Stimulated activated naive CD8-positive, alpha-beta T cell treated with anti-CD3 and anti-CD28 coated beads, Interleukin-15, Interleukin-2, amounts not matched to agents 100 ng/mL and 50 ng/mL, for 24 hours (primary cell): Measurements from ENCODE around the gene SMARCE1.

Source experiments
- H3K27ac Mint-ChIP-seq: one replicate; pipeline ENCODE4 v1.8.0; 2021; ENCODE audit warnings: mild to moderate bottlenecking, mixed read lengths
- H3K27me3 Mint-ChIP-seq: one replicate; pipeline ENCODE4 v1.8.0; 2021; ENCODE audit warnings: mixed read lengths
- H3K36me3 Mint-ChIP-seq: one replicate; pipeline ENCODE4 v1.8.0; 2021; ENCODE audit warnings: low read depth, mixed read lengths
- H3K4me1 Mint-ChIP-seq: one replicate; pipeline ENCODE4 v1.8.0; 2021; ENCODE audit warnings: low read depth, mixed read lengths
- H3K4me3 Mint-ChIP-seq: one replicate; pipeline ENCODE4 v1.8.0; 2021; ENCODE audit warnings: mild to moderate bottlenecking, mixed read lengths
- H3K9me3 Mint-ChIP-seq: one replicate; pipeline ENCODE4 v1.8.0; 2021; ENCODE audit warnings: mixed read lengths

Gene SMARCE1

DNA sequence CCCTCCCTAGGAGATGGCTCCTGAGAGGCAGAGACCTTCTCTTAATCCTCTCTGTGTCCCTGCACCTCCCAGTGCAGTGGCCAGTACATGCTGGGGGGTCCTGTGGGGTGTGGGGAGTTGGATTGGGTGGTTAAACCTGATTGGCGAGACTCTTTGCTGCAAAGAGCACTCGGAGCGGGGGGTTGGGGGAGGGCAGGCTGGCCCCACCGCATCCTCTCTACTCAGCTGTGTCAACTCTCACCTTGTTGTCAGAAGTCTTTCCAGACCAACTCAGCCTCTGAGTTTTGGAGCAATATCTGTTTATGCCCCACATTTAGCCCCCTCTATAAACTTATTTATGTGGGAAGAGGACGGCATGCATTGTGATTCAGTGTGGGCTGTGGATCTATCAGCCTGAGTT, 40.0 kb downstream of the SMARCE1 start:
- peaks cover 100% of the 10 kb centered on the region for H3K4me1 Mint-ChIP-seq
- H3K27me3 Mint-ChIP-seq: no peaks in the 10 kb centered on the region
- peak overlapping the region; percentile 49 for H3K4me3 Mint-ChIP-seq
- no peaks in the 10 kb centered on the region for H3K36me3 Mint-ChIP-seq
- no peaks in the 10 kb centered on the region for H3K9me3 Mint-ChIP-seq
- H3K27ac Mint-ChIP-seq: peak overlapping the region; percentile 82

DNA sequence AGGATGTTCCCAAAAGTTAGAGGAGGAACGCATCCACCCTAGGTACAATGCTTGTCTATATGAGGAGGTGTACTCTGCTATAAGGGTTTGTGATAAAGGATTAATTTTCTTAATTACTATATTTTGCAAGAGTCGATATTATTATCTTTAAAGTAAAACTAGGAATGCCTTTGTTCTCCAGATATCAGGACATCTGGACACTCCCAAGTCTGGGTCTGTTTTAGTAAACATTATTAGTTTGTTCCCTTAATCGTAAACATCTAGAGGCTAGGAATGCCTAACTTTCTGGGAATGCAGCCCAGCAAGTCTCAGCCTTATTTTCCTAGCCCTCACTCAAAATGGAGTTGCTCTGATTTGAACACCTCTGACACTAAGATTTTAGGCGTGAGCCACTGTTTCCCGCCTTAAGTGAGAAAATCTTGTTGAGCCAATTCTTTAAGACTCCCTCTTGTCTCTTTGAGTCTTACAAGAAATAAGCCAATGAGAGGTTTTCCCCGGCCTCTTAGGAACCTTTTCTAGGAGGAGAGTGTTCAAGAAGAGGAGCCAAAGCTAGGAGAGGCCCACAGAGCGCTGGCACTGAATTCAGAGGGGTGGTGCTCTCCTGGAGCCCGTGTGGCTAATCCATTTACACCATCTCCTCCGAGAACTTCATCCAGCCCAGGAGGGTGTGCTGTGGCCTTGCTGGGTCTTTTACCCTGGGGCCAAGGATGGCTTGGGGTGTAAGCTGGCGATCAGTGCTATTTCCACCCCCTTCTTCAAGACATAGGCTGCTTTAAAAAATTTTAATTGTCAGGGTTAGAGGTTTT, 40.9 kb downstream of the SMARCE1 start:
- peak overlapping the region; percentile 49 for H3K4me3 Mint-ChIP-seq
- no peaks in the 10 kb centered on the region for H3K9me3 Mint-ChIP-seq
- H3K36me3 Mint-ChIP-seq: no peaks in the 10 kb centered on the region
- H3K4me1 Mint-ChIP-seq: peaks cover 100% of the 10 kb centered on the region
- peak overlapping the region; percentile 82 for H3K27ac Mint-ChIP-seq
- no peaks in the 10 kb centered on the region for H3K27me3 Mint-ChIP-seq

DNA sequence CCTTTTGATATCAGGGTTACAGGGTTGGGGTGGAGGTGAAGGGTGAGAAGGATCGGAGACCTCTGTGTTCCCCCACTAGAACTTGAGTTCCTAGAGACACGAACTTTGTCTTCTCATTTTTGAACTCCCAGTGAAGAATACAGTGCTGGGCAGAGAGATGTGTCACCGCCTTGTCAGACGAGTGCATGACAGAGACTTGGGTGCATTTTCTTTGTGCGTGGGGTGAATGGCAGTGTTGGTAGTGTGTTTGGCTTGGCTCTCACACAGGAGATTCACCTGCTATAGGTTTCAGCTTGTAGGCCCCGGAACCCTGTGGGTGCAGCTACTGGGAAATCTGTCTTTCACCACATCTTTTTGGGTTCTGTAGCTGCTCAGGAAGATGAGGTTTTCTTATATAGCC, 42.3 kb downstream of the SMARCE1 start:
- H3K9me3 Mint-ChIP-seq: no peaks in the 10 kb centered on the region

DNA sequence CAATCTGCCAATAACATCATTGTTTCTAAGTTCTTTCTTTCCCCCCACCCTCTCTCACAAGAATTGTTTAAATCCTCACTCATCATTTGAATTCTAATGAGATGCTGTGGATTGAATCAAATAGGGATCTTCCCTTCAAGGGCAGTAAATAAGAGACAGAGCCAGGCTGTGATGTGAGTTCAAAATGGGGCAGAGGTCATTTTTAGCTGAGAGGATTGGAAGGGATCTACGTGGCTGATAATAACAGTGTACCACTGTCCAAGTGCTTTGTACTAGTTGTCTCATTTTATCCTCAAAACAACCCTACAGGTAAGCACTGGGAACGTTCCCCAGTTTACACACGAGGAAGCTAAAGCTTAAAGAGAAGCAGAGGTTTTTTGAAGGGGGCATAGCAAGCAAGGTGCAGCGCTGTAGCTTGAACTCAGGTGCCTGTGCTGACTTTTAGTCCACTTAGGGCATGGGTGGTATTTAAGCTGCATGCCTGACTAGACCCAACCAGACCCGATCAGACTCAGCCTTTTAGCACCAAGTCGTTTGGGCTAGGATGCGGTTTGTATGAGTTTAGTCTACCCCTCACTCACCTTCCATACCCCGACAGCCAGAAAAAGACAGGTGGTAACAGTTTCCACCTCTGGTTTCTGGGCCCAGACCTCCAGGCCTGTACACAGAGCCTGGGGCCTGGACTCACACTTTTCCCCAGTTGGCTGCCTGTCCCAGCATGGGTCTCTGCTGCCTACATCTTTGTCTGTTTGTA, 43.1 kb downstream of the SMARCE1 start:
- Mint-ChIP-seq H3K27ac (peak overlapping the region; percentile 82), H3K36me3 (no peaks in the 10 kb centered on the region), H3K4me3 (peak overlapping the region; percentile 45), H3K27me3 (no peaks in the 10 kb centered on the region), H3K4me1 (peaks cover 100% of the 10 kb centered on the region), H3K9me3 (no peaks in the 10 kb centered on the region)

More for the DNA sequence above, 42.3 kb downstream of the SMARCE1 start:
- peak overlapping the region; percentile 45 for H3K4me3 Mint-ChIP-seq
- peaks cover 100% of the 10 kb centered on the region for H3K4me1 Mint-ChIP-seq
- no peaks in the 10 kb centered on the region for H3K36me3 Mint-ChIP-seq
- peak overlapping the region; percentile 82 for H3K27ac Mint-ChIP-seq
- no peaks in the 10 kb centered on the region for H3K27me3 Mint-ChIP-seq

DNA sequence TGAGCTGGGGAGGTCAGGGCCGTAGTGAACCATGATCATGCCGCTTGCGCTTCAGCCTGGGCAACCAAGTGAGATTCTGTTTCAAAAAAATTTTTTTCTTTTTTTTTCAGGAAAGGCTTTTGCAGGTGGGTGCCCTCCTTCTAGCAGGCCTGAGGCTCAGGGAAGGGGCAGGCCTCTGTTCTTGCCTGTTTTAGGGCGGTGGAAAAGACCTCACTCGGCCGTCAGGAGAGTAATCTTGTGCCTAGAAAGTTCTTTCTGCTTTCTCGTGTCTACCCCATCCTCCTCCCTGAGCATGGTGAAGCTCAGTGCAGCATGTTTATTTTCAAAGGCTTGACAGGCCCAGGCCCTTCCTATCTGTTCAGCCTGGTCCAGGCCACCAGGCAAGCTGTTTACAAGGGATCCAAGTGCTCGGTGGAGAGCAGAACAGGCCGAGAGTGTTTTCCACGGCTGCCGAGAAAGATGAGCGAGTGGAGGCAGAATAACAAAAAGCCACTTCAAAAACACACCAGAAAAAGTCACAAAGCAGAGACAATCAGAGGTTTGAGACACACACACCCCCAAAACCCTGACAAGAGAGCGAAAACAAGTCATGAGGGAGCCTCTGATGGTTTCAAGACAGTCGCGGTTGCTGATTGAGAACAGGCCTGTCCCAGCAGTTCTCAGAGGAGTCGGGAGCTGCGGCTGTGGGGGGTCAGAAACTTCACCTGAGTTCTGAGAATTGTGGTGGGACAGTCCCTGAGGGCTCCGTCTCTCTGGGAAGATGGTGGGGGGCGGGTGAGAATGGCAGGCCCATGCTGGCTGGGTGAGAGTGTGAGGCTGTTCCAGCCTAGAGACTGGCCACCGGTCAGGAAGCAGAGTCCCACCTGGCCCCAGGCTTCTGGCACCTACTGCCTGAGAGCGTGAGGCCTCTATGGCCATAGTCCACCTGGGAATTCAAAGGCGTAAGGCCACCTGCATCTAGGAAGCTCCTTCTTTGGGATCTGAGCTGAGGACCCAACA, 44.9 kb downstream of the SMARCE1 start:
- H3K4me1 Mint-ChIP-seq: peaks cover 100% of the 10 kb centered on the region
- peak overlapping the region; percentile 65 for H3K4me3 Mint-ChIP-seq
- no peaks in the 10 kb centered on the region for H3K27me3 Mint-ChIP-seq
- peak overlapping the region; percentile 97 for H3K27ac Mint-ChIP-seq
- no peaks in the 10 kb centered on the region for H3K9me3 Mint-ChIP-seq
- no peaks in the 10 kb centered on the region for H3K36me3 Mint-ChIP-seq

DNA sequence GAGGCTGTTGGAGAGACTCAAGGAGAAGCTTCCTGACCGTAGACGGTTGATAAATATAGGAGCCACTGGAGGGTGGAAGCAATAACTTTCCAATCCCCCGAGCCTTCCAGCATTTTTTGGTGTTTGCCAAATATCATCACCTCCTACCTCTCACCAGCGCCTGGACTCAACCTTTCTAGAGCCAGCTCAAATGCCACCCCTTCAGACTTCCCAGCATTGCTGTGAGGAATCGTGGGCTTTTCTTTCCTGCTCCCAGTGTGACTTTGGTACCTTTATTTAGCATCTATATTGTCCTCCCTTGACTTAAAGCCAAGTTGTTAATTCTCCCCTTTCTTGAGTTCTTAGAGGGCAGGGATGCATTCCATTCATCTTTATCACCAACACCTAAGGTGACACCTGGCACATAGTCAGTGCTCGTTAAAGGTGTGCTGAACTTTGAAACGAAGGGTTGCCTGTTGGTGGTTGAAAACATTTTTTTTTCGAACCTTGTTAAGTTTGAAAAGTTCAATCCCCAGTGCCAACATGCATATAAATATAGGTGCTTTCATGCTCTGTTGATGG, 47.1 kb downstream of the SMARCE1 start:
- Mint-ChIP-seq H3K27ac (peak overlapping the region; percentile 99), H3K9me3 (peaks cover 8% of the 10 kb centered on the region), H3K4me1 (peaks cover 100% of the 10 kb centered on the region), H3K36me3 (peaks cover 5% of the 10 kb centered on the region), H3K27me3 (no peaks in the 10 kb centered on the region), H3K4me3 (no peak overlapping the region)

DNA sequence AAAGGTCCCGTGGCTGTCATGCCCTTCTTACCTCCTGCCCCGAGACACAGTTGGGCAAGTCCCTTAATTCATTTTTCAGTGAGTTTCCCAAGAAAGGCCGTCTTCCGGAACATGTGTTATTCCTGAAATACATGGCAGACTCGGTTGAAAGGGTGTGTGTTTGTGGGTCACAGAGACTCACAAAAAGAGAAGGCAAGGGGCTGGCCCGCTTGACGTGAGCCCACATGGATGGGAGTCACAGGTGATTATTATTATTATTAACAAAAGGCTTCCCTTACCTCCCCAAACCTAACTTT, 48.2 kb downstream of the SMARCE1 start:
- Mint-ChIP-seq H3K9me3 (peaks cover 12% of the 10 kb centered on the region), H3K4me3 (peak overlapping the region; percentile 79), H3K4me1 (peaks cover 100% of the 10 kb centered on the region), H3K36me3 (peaks cover 5% of the 10 kb centered on the region), H3K27ac (peak overlapping the region; percentile 99), H3K27me3 (no peaks in the 10 kb centered on the region)

DNA sequence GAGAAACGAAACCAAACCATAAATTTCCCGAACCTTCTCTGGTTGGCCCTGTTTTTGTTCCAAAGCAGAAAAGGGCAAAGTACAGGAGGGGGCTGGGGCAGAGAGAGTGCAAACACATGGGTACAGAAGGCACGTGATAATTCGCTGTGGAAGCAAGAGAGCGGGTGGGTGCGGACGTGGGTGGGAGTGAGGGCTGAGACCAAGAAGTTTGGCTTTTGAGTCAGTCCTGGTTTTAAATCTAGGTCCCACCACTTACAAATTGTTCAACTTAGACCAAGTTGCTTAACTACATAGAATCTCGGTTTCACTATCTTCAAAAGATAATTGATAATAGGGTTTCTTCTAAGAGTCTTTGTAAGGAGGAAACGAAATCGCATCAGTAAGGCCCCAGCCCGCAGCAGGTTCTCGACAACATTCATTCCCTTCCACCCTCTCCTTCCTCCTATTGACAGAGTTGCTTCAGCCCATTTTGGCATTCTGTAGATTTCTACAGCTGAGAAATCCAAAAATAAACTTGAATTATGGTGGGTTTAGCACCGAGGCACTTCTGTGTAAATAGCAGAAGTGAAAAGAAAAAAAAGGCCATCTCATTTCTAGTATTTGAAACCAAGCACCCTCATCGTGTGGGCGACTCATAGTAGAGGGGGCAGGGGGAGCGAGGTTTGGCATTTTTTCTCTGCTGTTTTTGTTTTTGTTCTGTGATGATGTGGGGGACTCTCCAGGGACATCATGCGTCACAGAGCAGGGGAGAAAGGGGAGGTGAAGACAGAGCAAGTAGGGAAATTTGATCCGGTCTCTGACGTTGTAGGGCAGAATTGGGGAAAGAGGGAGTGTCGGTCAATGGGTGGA, 48.8 kb downstream of the SMARCE1 start:
- H3K27ac Mint-ChIP-seq: peak overlapping the region; percentile 99
- peaks cover 100% of the 10 kb centered on the region for H3K4me1 Mint-ChIP-seq
- H3K36me3 Mint-ChIP-seq: peaks cover 5% of the 10 kb centered on the region
- H3K4me3 Mint-ChIP-seq: peak overlapping the region; percentile 79
- peaks cover 12% of the 10 kb centered on the region for H3K9me3 Mint-ChIP-seq
- H3K27me3 Mint-ChIP-seq: no peaks in the 10 kb centered on the region

DNA sequence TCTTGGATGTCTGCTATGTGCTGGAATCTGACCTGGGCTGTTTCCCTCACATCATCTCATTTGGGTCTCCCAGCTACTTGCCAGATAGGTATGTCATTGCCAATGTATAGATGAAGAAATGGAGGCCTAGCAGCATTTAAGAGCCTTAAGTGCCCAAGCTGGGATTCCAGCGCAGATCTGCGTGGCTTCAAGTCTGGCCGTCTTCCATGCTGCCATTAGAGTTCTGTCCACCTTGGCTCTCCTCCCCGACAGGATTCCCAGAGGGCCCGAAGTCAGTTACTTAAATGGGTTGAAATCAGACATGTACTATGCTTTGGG, 49.4 kb downstream of the SMARCE1 start:
- Mint-ChIP-seq H3K9me3 (peaks cover 12% of the 10 kb centered on the region), H3K36me3 (peaks cover 5% of the 10 kb centered on the region), H3K27ac (peak overlapping the region; percentile 99)

DNA sequence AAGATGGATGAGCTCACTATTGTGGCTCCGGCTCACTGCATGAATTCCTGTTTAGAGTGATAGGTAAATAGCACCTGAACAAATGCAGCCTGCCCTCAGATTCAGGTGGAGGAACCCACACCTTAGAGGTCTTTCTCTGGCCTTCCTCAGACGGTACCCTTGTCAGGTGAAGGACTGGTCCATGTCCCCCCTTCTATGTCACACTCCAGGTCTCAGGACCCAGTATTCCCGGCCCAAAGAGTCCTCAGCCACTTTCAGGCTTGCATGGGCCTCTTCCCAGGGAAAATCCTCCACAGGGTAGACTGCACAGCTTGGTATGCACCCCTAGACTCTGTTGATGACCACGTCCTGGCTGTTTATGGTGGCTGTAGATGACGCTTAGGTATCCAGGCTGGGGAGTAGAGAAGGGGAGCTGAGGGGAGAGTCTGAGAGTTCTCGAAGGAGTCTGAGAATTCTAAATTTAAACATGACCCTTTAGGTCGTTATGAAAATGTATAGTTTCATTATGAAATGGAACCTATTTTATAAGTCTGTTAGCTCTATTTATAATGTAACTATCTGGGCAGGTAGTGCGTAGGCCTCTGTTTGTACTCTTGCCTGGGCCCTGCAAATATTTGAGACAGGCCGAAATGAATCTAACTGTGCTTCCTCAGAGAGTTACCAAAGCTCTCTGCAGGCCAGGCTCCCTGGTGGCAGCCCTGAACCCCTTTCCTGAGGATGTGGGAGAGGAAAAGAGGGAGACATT, 49.9 kb downstream of the SMARCE1 start:
- Mint-ChIP-seq H3K27me3 (no peaks in the 10 kb centered on the region), H3K4me3 (peak overlapping the region; percentile 79), H3K9me3 (peaks cover 12% of the 10 kb centered on the region), H3K27ac (peak overlapping the region; percentile 99), H3K36me3 (peaks cover 5% of the 10 kb centered on the region), H3K4me1 (peaks cover 90% of the 10 kb centered on the region)

More for the DNA sequence above, 49.4 kb downstream of the SMARCE1 start:
- H3K4me1 Mint-ChIP-seq: peaks cover 96% of the 10 kb centered on the region
- no peaks in the 10 kb centered on the region for H3K27me3 Mint-ChIP-seq
- peak overlapping the region; percentile 79 for H3K4me3 Mint-ChIP-seq

DNA sequence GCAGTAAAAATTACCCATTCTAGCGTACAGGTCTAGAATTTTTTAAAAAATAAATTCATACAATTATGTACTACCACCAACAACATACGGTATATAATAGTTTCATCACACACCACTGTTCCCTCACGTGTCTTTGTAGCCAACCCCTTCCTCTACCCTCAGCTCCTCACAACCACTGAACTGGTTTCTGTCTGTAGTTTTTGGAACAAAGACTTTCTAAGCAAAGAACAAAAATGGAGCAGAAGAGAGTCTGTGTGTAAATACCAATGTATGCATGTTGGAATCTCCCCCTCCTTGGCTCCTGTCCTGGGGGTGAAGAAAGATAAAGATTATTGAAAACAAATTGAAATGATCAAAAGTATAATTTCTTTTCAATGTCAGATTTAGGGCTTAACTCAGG, 50.5 kb downstream of the SMARCE1 start:
- peak overlapping the region; percentile 79 for H3K4me3 Mint-ChIP-seq

DNA sequence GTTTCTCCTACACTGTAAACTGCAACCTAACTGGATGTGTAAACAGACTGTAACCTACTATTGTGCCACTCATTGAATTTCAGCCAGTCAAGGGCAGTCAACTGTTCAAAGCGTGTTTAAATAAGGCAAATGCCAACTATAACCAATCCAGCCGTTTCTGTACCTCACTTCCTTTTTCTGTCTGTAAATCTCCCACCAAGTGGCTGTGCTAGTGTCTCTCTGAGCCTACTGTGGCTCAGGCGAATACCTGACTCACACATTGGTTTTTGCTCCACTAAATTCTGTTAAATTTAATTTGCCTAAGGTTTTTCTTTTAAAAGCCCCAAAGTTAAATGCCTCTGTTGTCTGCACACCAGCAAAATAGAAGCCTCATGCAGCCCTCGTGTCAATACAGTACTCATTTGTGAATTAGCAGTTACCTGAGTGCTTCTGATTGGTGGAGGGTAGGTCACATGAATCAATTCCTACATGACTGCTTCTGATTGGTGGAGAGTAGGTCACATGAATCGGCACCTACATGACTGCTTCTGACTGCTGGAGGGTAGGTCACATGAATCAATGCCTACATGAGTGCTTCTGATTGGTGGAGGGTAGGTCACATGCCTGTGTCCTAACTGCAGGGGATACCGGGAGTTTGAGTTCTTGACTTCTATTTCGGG, 51.2 kb downstream of the SMARCE1 start:
- peaks cover 12% of the 10 kb centered on the region for H3K9me3 Mint-ChIP-seq
- peak overlapping the region; percentile 42 for H3K4me3 Mint-ChIP-seq
- H3K27me3 Mint-ChIP-seq: no peaks in the 10 kb centered on the region
- peaks cover 77% of the 10 kb centered on the region for H3K4me1 Mint-ChIP-seq
- peaks cover 5% of the 10 kb centered on the region for H3K36me3 Mint-ChIP-seq
- peak overlapping the region; percentile 94 for H3K27ac Mint-ChIP-seq

More for the DNA sequence above, 50.5 kb downstream of the SMARCE1 start:
- H3K4me1 Mint-ChIP-seq: peaks cover 85% of the 10 kb centered on the region
- H3K27ac Mint-ChIP-seq: peak overlapping the region; percentile 99
- H3K27me3 Mint-ChIP-seq: no peaks in the 10 kb centered on the region
- H3K36me3 Mint-ChIP-seq: peaks cover 5% of the 10 kb centered on the region
- H3K9me3 Mint-ChIP-seq: peaks cover 12% of the 10 kb centered on the region

DNA sequence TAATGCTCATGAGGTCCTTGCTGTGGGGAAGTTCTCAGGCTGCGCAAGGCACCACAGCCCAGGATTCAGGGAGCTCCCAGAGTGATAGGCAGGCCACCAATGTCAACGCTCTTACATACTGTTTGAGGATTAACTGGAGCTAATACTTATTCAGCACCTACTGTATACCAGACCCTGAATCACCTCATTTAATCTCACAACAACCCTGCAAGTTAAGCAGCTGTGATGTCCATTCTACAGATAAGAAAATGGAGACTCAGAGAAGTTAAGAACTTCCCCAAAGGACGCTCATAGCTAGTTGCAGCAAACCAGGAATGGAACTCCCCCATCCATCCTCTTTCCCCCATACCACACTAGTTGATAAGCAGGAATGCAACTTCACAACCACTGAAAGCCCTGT, 56.9 kb downstream of the SMARCE1 start:
- no peak overlapping the region for H3K27ac Mint-ChIP-seq
- H3K27me3 Mint-ChIP-seq: no peaks in the 10 kb centered on the region
- H3K4me3 Mint-ChIP-seq: no peak overlapping the region
- peaks cover 75% of the 10 kb centered on the region for H3K4me1 Mint-ChIP-seq
- H3K36me3 Mint-ChIP-seq: peaks cover 7% of the 10 kb centered on the region
- peaks cover 20% of the 10 kb centered on the region for H3K9me3 Mint-ChIP-seq
